ENCODE results near the gene NOD2. TPM values are rescaled to one million over a fixed set of nuclear protein-coding genes. Genes with fewer than 3 reads are reported as not detected.

NOD2 gene
- total and polyA plus RNA-seq, 2 of the 13 experiments (the other 11 are each of a cell fraction or from before 2014, with no cell fraction given): 0.27 to 0.81 TPM

DNA sequence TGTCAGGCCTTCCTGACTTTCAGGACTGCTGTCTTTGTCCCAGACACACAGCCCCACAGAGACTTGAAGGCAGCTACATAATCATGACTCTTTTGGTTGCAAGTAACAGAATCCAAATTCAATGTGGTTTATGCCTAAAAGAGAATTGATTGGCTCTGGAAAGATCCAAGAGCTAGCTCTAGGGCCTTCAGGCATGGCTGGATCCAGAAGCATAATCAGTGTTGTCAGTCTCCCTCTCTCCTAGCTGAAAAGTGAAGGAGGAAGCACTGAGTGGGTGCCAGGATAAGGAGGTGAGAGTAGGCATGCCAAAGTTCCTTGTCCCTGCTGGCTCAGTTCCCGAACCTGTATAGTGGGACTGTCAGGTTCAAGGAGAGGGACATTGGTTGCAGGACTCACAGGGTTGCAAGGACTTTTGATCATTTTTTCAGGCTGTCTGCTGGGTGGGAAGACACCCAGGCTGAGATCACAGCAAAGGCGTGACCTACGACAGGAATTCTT lies 37.8 kb upstream of the NOD2 start:
- WGBS (ENCODE audit: low lambda C conversion rate): 82% methylated on average over 3 of the region's 3 CpGs
- FAIRE-seq: no peak
- Histone ChIP-seq H4K20me1 (ENCODE audit: insufficient read depth, low read length) (no peaks in the 10 kb centered on the region), H3K79me2 (ENCODE audit: insufficient read depth, low read length) (no peaks in the 10 kb centered on the region), H3K36me3 (replicated peaks in 1 of 2; ENCODE audit: control insufficient read depth in 1 of 2, insufficient read depth in 2 of 2, low read length in 2 of 2) (no peaks in the 10 kb centered on the region), H2AFZ (ENCODE audit: low read length) (no peak overlapping the region), H3K9me3 (ENCODE audit: low read length) (no peaks in the 10 kb centered on the region), H3K4me3 (replicated peaks in 1 of 3; ENCODE audit: insufficient read depth in 1 of 3, low read depth in 2 of 3, low read length in 3 of 3) (no peak overlapping the region), H3K27me3 (ENCODE audit: control insufficient read depth in 1 of 2, insufficient read depth in 2 of 2, low read length in 2 of 2) (peaks cover 0 to 1% of the 10 kb centered on the region in 2 experiments; a peak in 1 of 5 replicates), H3K4me2 (ENCODE audit: low read depth, low read length) (no peak overlapping the region), H3K27ac (ENCODE audit: extremely low read length, insufficient read depth, low read length) (no peak overlapping the region), H3K9ac (ENCODE audit: insufficient read depth, low read depth, low read length) (no peak overlapping the region), H3K4me1 (ENCODE audit: insufficient read depth, low read length) (peaks cover 15% of the 10 kb centered on the region)
- ChIA-PET POLR2A (no interaction called here), CTCF (ENCODE audit: low intra/inter-chr PET ratio, low total read pairs) (no interaction called here)
- intact Hi-C loops (cut with micrococcal nuclease; ENCODE audit: unreplicated experiment) (no loop called here), in situ Hi-C loops (cut with HindIII; ENCODE audit: extremely low pct_ligation_motif_present, low pct_unique_long_range_greater_than_20kb) (no loop called here)
- no peak for ATAC-seq
- no TSS peak for BruUV-seq (replicated peaks)
- no peak for DNase-seq (ENCODE audit: low spot score)
- no peak for TF ChIP-seq ZBTB38 (CRISPR knock-in tag; IDR thresholded peaks at IDR 0.05)
- TF ChIP-seq, protein P1, sequence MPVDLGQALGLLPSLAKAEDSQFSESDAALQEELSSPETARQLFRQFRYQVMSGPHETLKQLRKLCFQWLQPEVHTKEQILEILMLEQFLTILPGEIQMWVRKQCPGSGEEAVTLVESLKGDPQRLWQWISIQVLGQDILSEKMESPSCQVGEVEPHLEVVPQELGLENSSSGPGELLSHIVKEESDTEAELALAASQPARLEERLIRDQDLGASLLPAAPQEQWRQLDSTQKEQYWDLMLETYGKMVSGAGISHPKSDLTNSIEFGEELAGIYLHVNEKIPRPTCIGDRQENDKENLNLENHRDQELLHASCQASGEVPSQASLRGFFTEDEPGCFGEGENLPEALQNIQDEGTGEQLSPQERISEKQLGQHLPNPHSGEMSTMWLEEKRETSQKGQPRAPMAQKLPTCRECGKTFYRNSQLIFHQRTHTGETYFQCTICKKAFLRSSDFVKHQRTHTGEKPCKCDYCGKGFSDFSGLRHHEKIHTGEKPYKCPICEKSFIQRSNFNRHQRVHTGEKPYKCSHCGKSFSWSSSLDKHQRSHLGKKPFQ (CRISPR knock-in tag; IDR thresholded peaks at IDR 0.05; ENCODE audit: insufficient replicate concordance): no peak
- TF ChIP-seq ZNF329 (CRISPR knock-in tag; IDR thresholded peaks at IDR 0.05; ENCODE audit: low read depth): peak; percentile 97
- TF ChIP-seq ATAD3A (CRISPR knock-in tag; IDR thresholded peaks at IDR 0.05): no peak
- no peak for TF ChIP-seq KLF16 (CRISPR knock-in tag; IDR thresholded peaks at IDR 0.05)

DNA sequence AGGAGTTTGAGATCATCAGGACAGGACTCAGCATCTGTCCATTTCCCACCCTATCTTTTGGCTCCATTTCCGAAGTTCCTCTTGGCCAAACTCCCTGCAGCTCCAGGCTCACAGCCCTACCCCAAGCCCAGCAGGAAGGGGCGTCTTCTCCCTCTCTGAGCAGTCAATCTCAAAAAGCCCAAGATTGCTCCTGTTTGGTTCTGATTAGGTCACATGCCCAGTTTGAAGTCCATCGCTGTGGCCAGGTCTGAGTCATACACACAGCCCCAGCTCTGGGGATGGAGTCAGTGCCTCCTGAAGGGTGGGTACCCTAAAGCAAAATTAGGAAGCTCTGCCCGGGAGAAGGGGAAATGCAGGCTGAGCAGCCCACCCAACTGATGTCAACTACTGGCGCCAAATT lies 36.2 kb upstream of the NOD2 start:
- Histone ChIP-seq H3K9ac (ENCODE audit: insufficient read depth, low read depth, low read length) (no peak overlapping the region), H3K27ac (ENCODE audit: extremely low read length, insufficient read depth, low read length) (no peak overlapping the region), H3K4me1 (ENCODE audit: insufficient read depth, low read length) (peaks cover 15% of the 10 kb centered on the region), H3K79me2 (ENCODE audit: insufficient read depth, low read length) (no peaks in the 10 kb centered on the region), H3K4me3 (replicated peaks in 1 of 3; ENCODE audit: insufficient read depth in 1 of 3, low read depth in 2 of 3, low read length in 3 of 3) (no peak overlapping the region), H3K9me3 (ENCODE audit: low read length) (no peaks in the 10 kb centered on the region), H4K20me1 (ENCODE audit: insufficient read depth, low read length) (no peaks in the 10 kb centered on the region), H3K36me3 (replicated peaks in 1 of 2; ENCODE audit: control insufficient read depth in 1 of 2, insufficient read depth in 2 of 2, low read length in 2 of 2) (no peaks in the 10 kb centered on the region), H3K4me2 (ENCODE audit: low read depth, low read length) (peak overlapping the region; percentile 43), H2AFZ (ENCODE audit: low read length) (no peak overlapping the region), H3K27me3 (ENCODE audit: control insufficient read depth in 1 of 2, insufficient read depth in 2 of 2, low read length in 2 of 2) (peaks cover 0 to 1% of the 10 kb centered on the region in 2 experiments; a peak in 1 of 5 replicates)
- ChIA-PET POLR2A (interaction anchor here (0.7 to 0.9 kb wide), 2 partner anchors 8 to 41 kb away, joined by 3 to 4 read pairs; no protein-coding TSS in a partner anchor), CTCF (ENCODE audit: low intra/inter-chr PET ratio, low total read pairs) (no interaction called here)
- intact Hi-C loops (cut with micrococcal nuclease; ENCODE audit: unreplicated experiment) (no loop called here), in situ Hi-C loops (cut with HindIII; ENCODE audit: extremely low pct_ligation_motif_present, low pct_unique_long_range_greater_than_20kb) (no loop called here)
- no peak for DNase-seq (ENCODE audit: low spot score)
- no peak for FAIRE-seq
- BruUV-seq (replicated peaks): no TSS peak
- 17% methylated on average over 5 of the region's 5 CpGs for WGBS (ENCODE audit: low lambda C conversion rate)
- ATAC-seq: peak; percentile 79
- no peak for TF ChIP-seq IRF2 (CRISPR knock-in tag; IDR thresholded peaks at IDR 0.05)
- 0 out of 2 replicates have a peak, but pooled peaks have one; percentile 54 for TF ChIP-seq ZNF431 (CRISPR knock-in tag; IDR thresholded peaks at IDR 0.05; ENCODE audit: borderline replicate concordance, low read depth)
- TF ChIP-seq, protein P2, sequence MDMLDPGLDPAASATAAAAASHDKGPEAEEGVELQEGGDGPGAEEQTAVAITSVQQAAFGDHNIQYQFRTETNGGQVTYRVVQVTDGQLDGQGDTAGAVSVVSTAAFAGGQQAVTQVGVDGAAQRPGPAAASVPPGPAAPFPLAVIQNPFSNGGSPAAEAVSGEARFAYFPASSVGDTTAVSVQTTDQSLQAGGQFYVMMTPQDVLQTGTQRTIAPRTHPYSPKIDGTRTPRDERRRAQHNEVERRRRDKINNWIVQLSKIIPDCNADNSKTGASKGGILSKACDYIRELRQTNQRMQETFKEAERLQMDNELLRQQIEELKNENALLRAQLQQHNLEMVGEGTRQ (IDR thresholded peaks at IDR 0.05; ENCODE audit: low read depth, low read length): peak; percentile 74
- TF ChIP-seq, protein P2 (CRISPR knock-in tag; IDR thresholded peaks at IDR 0.05; ENCODE audit: borderline replicate concordance): peak; percentile 79; the same call in 1 of the 2 replicates
- peak; percentile 93 for TF ChIP-seq FOSL2 (CRISPR knock-in tag; IDR thresholded peaks at IDR 0.05)
- TF ChIP-seq MZF1 (CRISPR knock-in tag; IDR thresholded peaks at IDR 0.05; ENCODE audit: borderline replicate concordance): no peak
- TF ChIP-seq, protein P3, sequence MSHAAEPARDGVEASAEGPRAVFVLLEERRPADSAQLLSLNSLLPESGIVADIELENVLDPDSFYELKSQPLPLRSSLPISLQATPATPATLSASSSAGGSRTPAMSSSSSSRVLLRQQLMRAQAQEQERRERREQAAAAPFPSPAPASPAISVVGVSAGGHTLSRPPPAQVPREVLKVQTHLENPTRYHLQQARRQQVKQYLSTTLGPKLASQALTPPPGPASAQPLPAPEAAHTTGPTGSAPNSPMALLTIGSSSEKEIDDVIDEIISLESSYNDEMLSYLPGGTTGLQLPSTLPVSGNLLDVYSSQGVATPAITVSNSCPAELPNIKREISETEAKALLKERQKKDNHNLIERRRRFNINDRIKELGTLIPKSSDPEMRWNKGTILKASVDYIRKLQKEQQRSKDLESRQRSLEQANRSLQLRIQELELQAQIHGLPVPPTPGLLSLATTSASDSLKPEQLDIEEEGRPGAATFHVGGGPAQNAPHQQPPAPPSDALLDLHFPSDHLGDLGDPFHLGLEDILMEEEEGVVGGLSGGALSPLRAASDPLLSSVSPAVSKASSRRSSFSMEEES (CRISPR knock-in tag; IDR thresholded peaks at IDR 0.05): peak; percentile 56; the same call in 1 of the 2 replicates
- TF ChIP-seq ZNF446 (CRISPR knock-in tag; IDR thresholded peaks at IDR 0.05): no peak
- no peak for TF ChIP-seq HDAC6 (IDR thresholded peaks at IDR 0.05; ENCODE audit: low read depth, low read length)

All from HepG2 (cell line).